IMR-90 (cell line): ENCODE measurements around the gene BBS5. TPM values are rescaled to one million over a fixed set of nuclear protein-coding genes. Genes with fewer than 3 reads are reported as not detected.

Source experiments
- ATAC-seq: fragments of 200-7000 bp; cut with Tn5 transposase; 2 replicates; pipeline ENCODE4 v1.9.1; 2020; ENCODE audit warnings: low read depth, mild to moderate bottlenecking, moderate library complexity
- BruUV-seq: library from RNA; stranded (reverse); fragments of 400-500 nt; replicated peaks from 2 replicates; lab custom pipeline; 2021; lab: Mats Ljungman, UMichigan
- CTCF ChIA-PET: fragments of 300-600 bp; formaldehyde crosslinking; extraction: SDS; loops from one replicate; lab custom pipeline; 2021; ENCODE audit warnings: antibody characterized with exemption; lab: Yijun Ruan, JAX
- POLR2A ChIA-PET: fragments of 300-600 bp; sonication (Branson Sonifier 250); formaldehyde crosslinking; loops from one replicate; lab custom pipeline; 2022; ENCODE audit warnings: antibody characterized with exemption; ENCODE audit not compliant: unreplicated experiment; lab: Charles Lee
- DNase-seq: peaks from one replicate; pipeline ENCODE4 v3.0.0; 2013
- H2AFZ ChIP-seq: replicated peaks from 2 replicates; pipeline ENCODE3; 2013; ENCODE audit warnings: low read length, mild to moderate bottlenecking; ENCODE audit not compliant: poor library complexity
- H2AK5ac ChIP-seq: 2 replicates; pipeline ENCODE4 v1.6.1; 2013; ENCODE audit warnings: low read depth, low read length, inconsistent platforms
- H2AK9ac ChIP-seq: replicated peaks from 2 replicates; pipeline ENCODE3; 2013; ENCODE audit warnings: mild to moderate bottlenecking, low read depth, low read length, moderate library complexity; ENCODE audit not compliant: poor library complexity
- H2BK120ac ChIP-seq: 2 replicates; pipeline ENCODE4 v1.6.1; 2013; ENCODE audit warnings: low read depth, low read length, inconsistent platforms
- H2BK15ac ChIP-seq: 3 replicates; pipeline ENCODE4 v1.6.1; 2013; ENCODE audit warnings: low read depth, low read length, inconsistent platforms
- H2BK20ac ChIP-seq: 2 replicates; pipeline ENCODE4 v1.6.1; 2013; ENCODE audit warnings: low read depth, mild to moderate bottlenecking, inconsistent platforms, low read length, moderate library complexity
- H2BK5ac ChIP-seq: 2 replicates; pipeline ENCODE4 v1.6.1; 2013; ENCODE audit warnings: mild to moderate bottlenecking, low read depth, low read length, inconsistent platforms; ENCODE audit not compliant: poor library complexity, severe bottlenecking
- H3K14ac ChIP-seq: replicated peaks from 2 replicates; pipeline ENCODE4 v1.6.1; 2013; ENCODE audit warnings: low read depth, low read length, inconsistent platforms
- H3K18ac ChIP-seq: 2 replicates; pipeline ENCODE4 v1.6.1; 2013; ENCODE audit warnings: low read depth, low read length, control low read depth
- H3K23ac ChIP-seq: 2 replicates; pipeline ENCODE4 v1.6.1; 2013; ENCODE audit warnings: low read depth, low read length, inconsistent platforms
- H3K27ac ChIP-seq: 2 replicates; pipeline ENCODE4 v1.5.1; 2013; ENCODE audit warnings: mild to moderate bottlenecking, control low read depth, low read length; ENCODE audit not compliant: insufficient read depth
- H3K27me3 ChIP-seq: 2 replicates; pipeline ENCODE4 v1.6.1; 2013; ENCODE audit warnings: low read length; ENCODE audit not compliant: control insufficient read depth, insufficient read depth
- H3K36me3 ChIP-seq: 2 replicates; pipeline ENCODE4 v1.6.1; 2013; ENCODE audit warnings: low read length, mixed read lengths; ENCODE audit not compliant: control insufficient read depth, insufficient read depth
- H3K4ac ChIP-seq: 2 replicates; pipeline ENCODE4 v1.6.1; 2013; ENCODE audit warnings: low read depth, low read length, inconsistent platforms
- H3K4me1 ChIP-seq: 2 replicates; pipeline ENCODE4 v1.6.1; 2013; ENCODE audit warnings: low read length, mixed read lengths; ENCODE audit not compliant: control insufficient read depth, insufficient read depth
- H3K4me2 ChIP-seq: 2 replicates; pipeline ENCODE4 v1.6.1; 2013; ENCODE audit warnings: low read depth, mild to moderate bottlenecking, control low read depth, low read length, moderate library complexity
- H3K4me3 ChIP-seq: 2 replicates; pipeline ENCODE4 v1.5.1; 2013; ENCODE audit warnings: low read depth, mild to moderate bottlenecking, control low read depth, low read length, moderate library complexity; ENCODE audit not compliant: insufficient read depth
- H3K56ac ChIP-seq: 2 replicates; pipeline ENCODE4 v1.6.1; 2013; ENCODE audit warnings: low read length, inconsistent platforms; ENCODE audit not compliant: insufficient read depth; ENCODE audit errors: extremely low read depth
- H3K79me1 ChIP-seq, 2 experiments: 2 replicates each; pipeline ENCODE4 v1.6.1; 2013; ENCODE audit warnings: low read length in 2 of 2, inconsistent platforms in 1 of 2, low read depth in 1 of 2
- H3K9ac ChIP-seq: 2 replicates; pipeline ENCODE4 v1.6.1; 2013; ENCODE audit warnings: low read depth, low read length, control low read depth
- H3K9me1 ChIP-seq: 2 replicates; pipeline ENCODE4 v1.6.1; 2013; ENCODE audit warnings: low read length, inconsistent platforms; ENCODE audit not compliant: insufficient read depth
- H3K9me3 ChIP-seq: 2 replicates; pipeline ENCODE4 v1.6.1; 2013; ENCODE audit warnings: low read length; ENCODE audit not compliant: control insufficient read depth, insufficient read depth
- H4K20me1 ChIP-seq: 2 replicates; pipeline ENCODE4 v1.6.1; 2013; ENCODE audit warnings: low read length, inconsistent platforms; ENCODE audit not compliant: insufficient read depth
- H4K5ac ChIP-seq: 2 replicates; pipeline ENCODE4 v1.6.1; 2013; ENCODE audit warnings: mild to moderate bottlenecking, low read depth, low read length, control low read depth
- H4K8ac ChIP-seq, 2 experiments: 2 replicates each; pipeline ENCODE4 v1.6.1; 2013; ENCODE audit warnings: low read depth in 2 of 2, low read length in 2 of 2, control low read depth in 1 of 2, inconsistent platforms in 1 of 2
- H4K91ac ChIP-seq: 2 replicates; pipeline ENCODE4 v1.6.1; 2013; ENCODE audit warnings: low read depth, low read length, inconsistent platforms; ENCODE audit not compliant: insufficient read depth
- CHD1 ChIP-seq: IDR thresholded peaks from 2 replicates; pipeline ENCODE4 v1.6.1; 2012; ENCODE audit warnings: low read depth, low read length, improper control_type of control experiment
- MAFK ChIP-seq: IDR thresholded peaks from 2 replicates; pipeline ENCODE4 v1.6.1; 2012; ENCODE audit warnings: low read depth, low read length, improper control_type of control experiment
- NFE2L2 ChIP-seq: fragments of 150-350 bp; IDR thresholded peaks from 2 replicates; pipeline ENCODE4 v1.6.1; 2016; ENCODE audit warnings: low read depth, mild to moderate bottlenecking, low read length
- RCOR1 ChIP-seq: IDR thresholded peaks from 2 replicates; pipeline ENCODE4 v1.6.1; 2012; ENCODE audit warnings: mild to moderate bottlenecking, low read length, improper control_type of control experiment; ENCODE audit not compliant: insufficient replicate concordance
- RFX5 ChIP-seq: IDR thresholded peaks from 2 replicates; pipeline ENCODE4 v1.8.0; 2012; ENCODE audit warnings: low read depth, mild to moderate bottlenecking, low read length, moderate library complexity
- WGBS, 2 experiments: methylation state at CpG; one replicate each; pipeline versions ENCODE4 v1.1.5 to v1.1.7; 2013; ENCODE audit warnings: missing lambda C conversion rate in 2 of 2; ENCODE audit not compliant: insufficient read length in 1 of 2; ENCODE audit errors: extremely low coverage in 2 of 2; 5-methylcytosine and 5-hydroxymethylcytosine counted together
- dilution Hi-C: fragments of 300-500 bp; cut with HindIII; formaldehyde crosslinking; loops from one replicate; pipeline ENCODE4 v1.14.3; 2018; ENCODE audit warnings: low sequenced_read_pairs; ENCODE audit not compliant: unreplicated experiment
- in situ Hi-C: fragments of 300-500 bp; cut with MboI; formaldehyde crosslinking; loops from 3 replicates; pipeline ENCODE4 v1.14.3; 2019; ENCODE audit warnings: low sequenced_read_pairs, inconsistent platforms, mixed read lengths
- intact Hi-C: fragments of 100-400 bp; cut with micrococcal nuclease; formaldehyde crosslinking; loops from 2 replicates; pipeline ENCODE4 v1.10.0; 2022
- polyA plus RNA-seq, 3 experiments: library from polyadenylated mRNA; depleted of rRNA; stranded (reverse); fragments of >200 nt; gene quantifications; 2 replicates each; pipeline ENCODE4 v1.2.3, GENCODE V29; 2012; ENCODE audit warnings: low replicate concordance in 1 of 3
- total RNA-seq: library from RNA; depleted of rRNA; stranded (reverse); fragments of >200 nt; gene quantifications from 2 replicates; pipeline ENCODE4 v1.2.3, GENCODE V29; 2012
- TF ChIP-seq, protein P1 (sequence below): conservative IDR thresholded peaks from 2 replicates; pipeline ENCODE4 v1.5.1; 2012; ENCODE audit warnings: mild to moderate bottlenecking, low read depth, low read length, improper control_type of control experiment

Gene BBS5
- total and polyA plus RNA-seq, 2 of the 4 experiments (the other 2 are of a cell fraction), result 1.4 to 4.1 TPM

- no peak overlapping the region for H3K4ac ChIP-seq
- H4K5ac ChIP-seq, result no peak overlapping the region
- H4K91ac ChIP-seq, result no peak overlapping the region
- no peak overlapping the region for H3K23ac ChIP-seq
- H3K4me1 ChIP-seq, result no peaks in the 10 kb centered on the region
- DNase-seq, result no peak
- no peak overlapping the region for H3K4me2 ChIP-seq
- WGBS, 2 experiments, result no CpG with 5 or more reads among the region's 2 CpGs
- ATAC-seq, result no peak
- BruUV-seq, result no TSS peak
- H3K4me3 ChIP-seq, result no peak overlapping the region
- no peak overlapping the region for H2BK120ac ChIP-seq
- no peak overlapping the region for H2BK20ac ChIP-seq
- CTCF ChIA-PET, result no interaction called here
- H2AK9ac ChIP-seq, result no peak overlapping the region
- H3K18ac ChIP-seq, result no peak overlapping the region
- H3K9me1 ChIP-seq, result no peaks in the 10 kb centered on the region
- H3K79me1 ChIP-seq, result no peaks in the 10 kb centered on the region
- no peak overlapping the region for H3K27ac ChIP-seq
- H3K9me3 ChIP-seq, result no peaks in the 10 kb centered on the region
- H2AFZ ChIP-seq, result no peak overlapping the region
- no peaks in the 10 kb centered on the region for H4K20me1 ChIP-seq
- no peak overlapping the region for H3K56ac ChIP-seq
- no peak overlapping the region for H3K14ac ChIP-seq
- intact Hi-C loops (loop anchor here (5.0 to 10.0 kb wide), 2 partner anchors 267 to 511 kb away; no protein-coding TSS in a partner anchor), dilution Hi-C loops (no loop called here), in situ Hi-C loops (no loop called here)
- no peaks in the 10 kb centered on the region for H3K27me3 ChIP-seq
- no peaks in the 10 kb centered on the region for H3K36me3 ChIP-seq
- H4K8ac ChIP-seq, result no peak overlapping the region
- no peak overlapping the region for H2AK5ac ChIP-seq
- H2BK15ac ChIP-seq, result no peak overlapping the region
- POLR2A ChIA-PET, result no interaction called here
- TF ChIP-seq RCOR1, result no peak
- TF ChIP-seq NFE2L2, result no peak
- no peak for TF ChIP-seq MAFK
- TF ChIP-seq, protein P1, sequence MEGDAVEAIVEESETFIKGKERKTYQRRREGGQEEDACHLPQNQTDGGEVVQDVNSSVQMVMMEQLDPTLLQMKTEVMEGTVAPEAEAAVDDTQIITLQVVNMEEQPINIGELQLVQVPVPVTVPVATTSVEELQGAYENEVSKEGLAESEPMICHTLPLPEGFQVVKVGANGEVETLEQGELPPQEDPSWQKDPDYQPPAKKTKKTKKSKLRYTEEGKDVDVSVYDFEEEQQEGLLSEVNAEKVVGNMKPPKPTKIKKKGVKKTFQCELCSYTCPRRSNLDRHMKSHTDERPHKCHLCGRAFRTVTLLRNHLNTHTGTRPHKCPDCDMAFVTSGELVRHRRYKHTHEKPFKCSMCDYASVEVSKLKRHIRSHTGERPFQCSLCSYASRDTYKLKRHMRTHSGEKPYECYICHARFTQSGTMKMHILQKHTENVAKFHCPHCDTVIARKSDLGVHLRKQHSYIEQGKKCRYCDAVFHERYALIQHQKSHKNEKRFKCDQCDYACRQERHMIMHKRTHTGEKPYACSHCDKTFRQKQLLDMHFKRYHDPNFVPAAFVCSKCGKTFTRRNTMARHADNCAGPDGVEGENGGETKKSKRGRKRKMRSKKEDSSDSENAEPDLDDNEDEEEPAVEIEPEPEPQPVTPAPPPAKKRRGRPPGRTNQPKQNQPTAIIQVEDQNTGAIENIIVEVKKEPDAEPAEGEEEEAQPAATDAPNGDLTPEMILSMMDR, result no peak
- TF ChIP-seq CHD1, result no peak
- TF ChIP-seq RFX5, result no peak
- no peak overlapping the region for H2BK5ac ChIP-seq
- no peak overlapping the region for H3K9ac ChIP-seq
Observed at GRCh38 chr2:169525434-169525833, 46.1 kb downstream of the BBS5 start.
